ENCODE results near the gene PPP2R2D.

- no peak for TF ChIP-seq CTCF (IDR thresholded peaks at IDR 0.05)
- TF ChIP-seq POLR2A (IDR thresholded peaks at IDR 0.05), result no peak
Observed at GRCh38 chr10:131857156-131858117, 43.4 kb upstream of the PPP2R2D start.

All from right lobe of liver (tissue), 4 donors.